Tongue (tissue), 2 donors: ENCODE data around the gene GPD1L. TPM values are rescaled to one million over a fixed set of nuclear protein-coding genes. Genes with fewer than 3 reads are reported as not detected.
A peak's percentile ranks its signal among the peaks of the same experiment; 100 is the strongest.

Experiments
- DNase-seq: peaks from one replicate; pipeline ENCODE4 v3.0.0-alpha.2; 2015
- total RNA-seq: library from RNA; depleted of rRNA; stranded (reverse); fragments of >200 nt; gene quantifications from one replicate; pipeline ENCODE4 v1.2.3, GENCODE V29; 2014

GPD1L gene
- total RNA-seq, 1 donor from 2014 or later = 65.9 TPM

DNA sequence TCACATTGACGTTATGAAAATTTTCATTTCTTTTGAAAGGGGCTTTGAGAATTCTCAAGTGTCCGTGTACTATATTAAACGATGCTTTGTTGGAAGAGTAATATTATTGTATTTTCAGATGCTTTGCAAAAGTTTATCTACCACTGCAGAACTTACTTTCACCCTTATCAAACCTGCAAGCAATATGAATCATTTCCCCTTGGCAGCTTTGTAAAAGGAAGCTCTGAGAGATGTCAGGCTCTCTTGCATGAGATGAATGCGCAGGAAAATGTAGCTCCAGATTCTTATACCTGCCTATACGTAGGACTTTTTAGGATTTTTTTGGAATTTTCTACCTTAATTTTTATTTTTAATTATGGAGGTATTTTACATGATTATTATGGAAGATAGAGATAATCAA lies 34.5 kb downstream of the GPD1L start:
- no peak for DNase-seq

DNA sequence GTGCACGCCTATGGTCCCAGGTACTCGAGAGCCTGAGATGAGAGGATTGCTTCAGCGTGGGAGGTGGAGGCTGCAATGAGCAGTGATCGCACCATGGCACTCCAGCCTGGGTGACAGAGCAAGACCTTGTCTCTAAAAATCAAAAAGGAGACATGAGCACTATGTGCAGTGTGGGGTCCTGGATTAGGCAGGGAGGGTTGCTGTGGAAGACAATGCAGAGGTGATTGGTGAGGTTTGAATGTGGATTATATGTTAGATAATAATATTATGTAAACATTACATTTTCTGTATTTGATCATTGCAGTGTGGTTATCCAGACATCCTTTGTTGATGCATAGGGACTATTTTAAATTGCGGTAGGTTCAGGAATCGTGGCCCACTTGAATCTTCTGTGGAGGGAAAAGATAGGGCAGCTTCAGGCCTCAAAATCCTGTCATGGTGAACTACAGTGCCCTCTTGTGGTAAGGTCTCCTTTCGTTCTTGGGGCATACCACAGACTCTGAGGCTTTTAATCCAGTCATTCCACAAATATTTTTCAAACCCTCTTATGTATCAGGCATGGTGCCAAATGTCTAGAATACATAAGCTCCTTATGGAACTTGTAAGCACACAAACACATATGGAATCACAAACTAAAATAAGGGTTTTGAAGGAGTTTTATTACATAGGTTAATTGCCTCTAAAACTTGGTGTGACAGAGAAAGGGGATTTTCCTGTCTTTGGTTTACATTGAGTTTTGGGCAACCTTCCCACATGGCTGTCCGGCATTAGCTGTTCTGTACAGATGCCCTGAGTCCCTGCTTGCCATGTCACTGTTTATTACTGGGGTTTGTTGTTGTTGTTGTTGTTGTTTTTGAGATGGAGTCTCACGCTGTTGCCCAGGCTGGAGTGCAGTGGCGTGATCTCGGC lies 37.7 kb downstream of the GPD1L start:
- peak; percentile 90 for DNase-seq

DNA sequence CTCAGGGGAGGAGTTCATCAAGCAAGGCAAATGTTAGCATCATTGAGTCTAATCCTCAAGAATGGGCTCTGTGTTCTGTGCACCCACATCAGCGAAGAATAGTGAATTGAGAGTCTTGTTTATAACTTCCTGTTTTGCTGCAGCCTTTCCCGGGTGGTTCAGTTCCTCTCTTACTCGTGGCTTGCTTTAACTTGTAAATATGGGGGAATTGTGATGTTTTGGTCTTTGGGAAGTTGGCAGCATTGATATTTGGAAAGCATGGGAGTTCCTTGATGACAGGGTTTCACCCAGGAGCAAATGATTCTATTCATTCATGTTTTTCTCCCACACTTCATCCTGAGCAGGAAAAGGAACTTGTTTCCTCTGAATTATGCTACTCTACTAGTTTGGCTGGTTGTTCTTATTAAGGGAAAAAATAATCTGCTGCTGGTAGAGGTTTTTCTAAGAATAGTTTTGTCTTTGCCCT lies 40.4 kb downstream of the GPD1L start:
- peak; percentile 28 for DNase-seq

DNA sequence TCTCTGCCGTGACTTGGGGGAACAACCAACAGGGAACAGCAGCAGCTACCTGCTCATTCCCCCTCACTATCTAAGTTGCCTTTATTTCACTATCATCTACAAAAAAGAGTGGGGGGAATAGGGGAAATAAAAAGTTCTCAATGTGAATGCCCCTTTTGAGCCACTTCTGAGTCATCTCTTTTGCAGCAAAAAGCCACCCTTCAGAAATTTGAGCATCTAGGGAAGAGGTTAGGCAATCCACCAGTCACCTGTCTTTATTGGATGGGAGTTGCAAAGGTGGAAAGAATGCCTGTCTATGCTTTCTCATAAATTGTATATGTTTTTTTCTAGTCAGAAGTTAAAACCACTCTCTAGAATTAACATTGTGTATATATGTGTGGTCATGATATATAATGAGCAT lies 41.1 kb downstream of the GPD1L start:
- DNase-seq = no peak

DNA sequence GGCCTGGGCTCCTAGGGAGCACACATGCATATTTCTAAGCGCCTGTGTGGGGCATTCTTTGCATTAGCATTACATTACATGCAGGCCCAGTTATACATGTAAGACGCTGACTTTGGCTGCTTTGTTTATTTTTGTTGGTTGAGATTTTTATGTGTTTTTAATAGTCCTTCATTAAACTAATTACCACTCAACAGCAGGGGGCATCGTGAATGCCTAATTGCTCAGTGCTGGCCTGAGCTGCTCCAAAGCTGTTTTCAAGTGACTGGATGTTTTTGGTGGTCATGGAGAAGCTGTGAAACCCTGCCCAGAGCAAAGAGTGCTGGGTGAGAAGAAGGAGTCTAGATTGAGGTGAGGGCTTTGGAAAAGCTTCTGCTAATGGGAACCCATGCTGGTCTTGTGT lies 41.5 kb downstream of the GPD1L start:
- DNase-seq = no peak

DNA sequence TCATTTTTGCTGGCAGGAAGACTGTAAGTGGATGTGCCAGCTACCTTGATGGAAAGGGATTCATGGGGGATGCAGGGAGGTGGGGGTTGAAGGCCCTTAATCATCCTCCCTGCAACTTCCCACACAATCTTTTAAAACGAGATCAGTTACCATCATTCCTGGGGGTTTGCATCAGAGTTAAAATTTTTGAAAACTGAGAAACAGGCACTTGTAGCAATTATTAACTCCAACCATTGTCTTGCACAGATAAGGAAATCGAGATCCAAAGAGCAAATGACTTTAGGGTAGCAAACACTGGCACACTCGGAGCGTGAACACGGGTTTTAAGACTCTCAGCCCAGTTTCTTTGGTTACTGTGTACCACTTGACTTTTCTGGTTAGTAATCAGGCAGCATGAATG lies 41.9 kb downstream of the GPD1L start:
- DNase-seq = no peak

DNA sequence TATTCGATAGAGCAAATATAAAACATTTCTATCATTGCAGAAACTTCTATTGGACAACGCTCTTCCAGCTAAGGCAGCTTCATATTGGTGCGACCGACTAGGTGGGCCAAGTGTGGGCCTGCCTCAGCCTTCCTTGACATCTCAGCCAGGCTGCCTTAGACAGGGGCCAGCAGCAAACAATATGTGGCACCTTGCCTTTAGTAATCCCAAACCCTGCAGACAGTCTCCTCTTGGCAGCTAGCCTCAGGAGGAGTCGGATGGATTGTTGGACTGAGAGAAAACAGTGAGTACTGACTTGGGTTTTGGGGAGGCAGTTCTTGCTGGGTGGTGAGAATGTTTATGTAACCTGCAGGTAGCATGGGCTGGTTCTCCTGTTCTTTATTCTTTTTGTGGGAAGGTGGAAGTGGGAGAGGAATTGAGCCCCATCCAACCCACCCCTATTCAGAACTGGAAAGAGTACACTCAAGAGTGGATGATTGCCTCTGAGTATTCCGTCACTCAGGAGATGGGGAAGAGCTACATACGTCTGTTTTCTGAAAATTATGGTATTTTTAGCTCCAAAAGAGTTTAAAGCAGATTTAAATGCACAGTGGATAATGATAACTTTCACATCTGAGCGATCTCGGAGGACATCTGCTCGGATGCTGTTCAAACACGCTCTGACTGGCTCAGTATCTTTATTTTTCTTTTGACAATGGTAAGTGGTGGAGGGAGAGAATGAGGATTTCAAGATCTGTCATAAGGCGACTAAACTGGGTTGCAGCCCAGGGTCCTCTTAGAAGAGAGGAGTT lies 47.2 kb downstream of the GPD1L start:
- no peak for DNase-seq

DNA sequence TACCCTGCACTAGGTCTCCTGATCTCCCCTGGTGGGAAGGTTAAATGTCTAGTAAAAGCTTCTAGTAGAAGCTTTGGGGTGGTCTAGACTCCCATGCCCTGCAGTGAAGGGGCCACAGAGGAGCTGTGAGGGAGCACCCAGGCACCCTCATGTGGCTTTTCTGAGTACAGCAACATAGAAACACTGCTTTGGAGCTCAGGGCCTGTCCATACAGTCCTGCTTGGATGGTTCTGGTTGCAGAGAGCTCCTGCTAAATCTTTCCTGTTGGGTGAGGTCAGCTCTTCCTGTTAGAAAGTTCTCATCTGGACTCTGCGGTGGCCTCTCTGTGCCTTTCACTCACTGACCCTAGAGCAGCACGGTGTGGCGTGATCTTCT lies 47.8 kb downstream of the GPD1L start:
- no peak for DNase-seq

DNA sequence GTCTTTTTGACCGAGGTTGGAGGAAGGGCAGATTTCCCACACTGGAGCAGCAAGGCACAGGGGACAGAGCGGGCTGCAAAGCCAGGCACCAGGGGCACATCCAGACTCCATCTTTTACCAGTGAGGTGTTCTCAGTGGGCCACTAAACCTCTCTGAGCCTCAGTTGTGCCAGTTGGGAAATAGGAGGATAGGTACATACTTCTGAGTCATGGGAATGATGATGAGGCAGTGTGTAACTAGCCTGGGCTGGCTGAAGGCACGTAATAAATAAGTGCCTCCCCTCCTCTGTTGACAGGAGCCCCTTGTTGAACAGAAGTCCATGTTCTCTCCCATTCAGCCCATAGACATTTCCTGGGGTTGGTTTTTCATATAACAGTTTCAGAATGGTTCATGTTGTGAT lies 48.7 kb downstream of the GPD1L start:
- DNase-seq = no peak

DNA sequence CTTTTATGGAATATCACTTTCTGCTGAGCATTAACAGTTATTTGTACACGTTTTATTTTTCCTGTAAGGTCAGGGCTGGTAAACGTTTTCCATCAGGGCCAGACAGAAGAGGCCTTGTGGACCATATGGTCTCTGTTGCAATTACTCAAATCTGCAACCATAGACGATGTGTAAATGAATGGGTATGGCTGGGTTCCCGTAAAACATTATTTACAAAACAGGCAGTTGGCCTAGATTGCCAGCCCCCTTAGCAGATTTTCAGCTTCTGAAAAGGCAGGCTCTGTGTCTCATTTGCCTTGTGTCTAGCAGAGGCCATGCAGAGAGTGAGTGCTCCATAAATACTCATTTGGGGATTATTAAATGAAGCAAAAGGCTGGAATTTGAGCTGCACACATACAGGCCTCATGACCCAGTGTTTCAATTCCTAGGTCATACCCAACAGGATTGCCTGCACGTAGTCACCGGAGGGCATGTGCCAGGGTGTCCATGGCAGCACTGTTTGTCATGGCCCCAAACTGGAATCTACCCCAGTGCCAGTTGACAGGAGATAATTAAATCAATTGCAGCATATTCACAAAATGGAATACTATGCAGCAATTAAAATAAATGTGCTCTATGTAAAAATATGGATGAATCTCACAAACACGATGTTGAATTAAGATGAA lies 51.3 kb downstream of the GPD1L start:
- no peak for DNase-seq

DNA sequence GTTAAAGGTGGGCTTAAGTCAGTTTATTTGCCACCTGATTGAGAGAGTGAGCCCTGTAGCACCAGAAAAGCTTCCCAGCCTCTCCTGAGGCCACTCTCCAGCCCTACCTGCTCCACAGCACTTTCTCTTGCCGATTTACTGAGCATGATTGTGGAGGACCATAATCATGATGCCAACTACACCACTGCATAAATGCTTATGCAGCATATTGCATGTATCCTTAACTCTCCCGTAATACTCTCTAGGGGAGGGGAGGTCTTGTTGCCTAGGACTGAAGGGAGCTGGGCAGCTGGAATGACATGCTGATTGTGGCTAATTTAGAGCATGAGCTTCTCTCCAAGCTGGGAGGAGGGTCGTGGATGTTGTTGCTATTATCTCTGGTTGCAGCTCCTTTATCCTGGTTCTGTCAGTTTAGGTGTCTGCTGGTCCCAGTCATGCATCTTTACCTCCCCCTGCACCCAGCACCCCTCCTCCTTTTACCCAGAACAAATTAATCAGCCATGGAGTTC lies 54.3 kb downstream of the GPD1L start:
- DNase-seq = no peak

DNA sequence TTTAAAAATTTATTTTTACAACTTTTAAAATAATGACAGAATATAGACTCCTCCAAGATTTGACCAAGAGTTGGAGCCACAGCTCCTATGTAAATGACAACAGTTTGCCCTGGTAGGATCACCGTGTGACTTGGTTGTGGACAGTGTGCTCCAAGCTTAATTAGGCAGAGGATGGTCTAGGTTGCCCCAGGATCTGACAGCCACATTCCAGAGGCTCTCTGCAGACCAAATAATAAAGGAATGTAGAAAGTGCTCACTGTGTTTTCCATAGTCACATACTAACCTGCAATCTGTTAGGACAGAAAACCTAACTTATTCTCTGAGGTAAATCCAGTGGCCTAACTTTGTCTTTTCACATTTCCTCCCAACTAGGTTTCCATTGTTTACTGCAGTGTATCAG lies 59.0 kb downstream of the GPD1L start:
- DNase-seq = no peak

DNA sequence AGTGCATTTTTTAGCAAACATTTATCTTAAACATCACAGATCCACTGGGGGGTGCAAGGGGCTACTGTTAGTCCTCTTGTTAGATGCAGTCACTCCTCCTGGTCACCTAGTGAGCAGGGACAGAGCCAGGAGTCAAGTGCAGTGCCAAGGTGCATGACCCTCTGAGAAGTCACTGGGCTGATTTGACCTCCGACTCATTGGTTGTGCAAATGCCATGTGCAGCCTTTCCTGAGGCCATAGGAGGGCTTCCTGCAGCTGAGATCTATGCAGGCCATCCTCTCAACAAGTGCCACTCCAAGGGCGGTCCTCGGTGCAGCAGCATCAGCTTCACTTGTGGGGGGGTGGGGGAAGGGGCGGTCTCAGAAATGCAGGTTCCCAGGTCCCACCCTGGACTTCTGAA lies 60.2 kb downstream of the GPD1L start:
- no peak for DNase-seq

DNA sequence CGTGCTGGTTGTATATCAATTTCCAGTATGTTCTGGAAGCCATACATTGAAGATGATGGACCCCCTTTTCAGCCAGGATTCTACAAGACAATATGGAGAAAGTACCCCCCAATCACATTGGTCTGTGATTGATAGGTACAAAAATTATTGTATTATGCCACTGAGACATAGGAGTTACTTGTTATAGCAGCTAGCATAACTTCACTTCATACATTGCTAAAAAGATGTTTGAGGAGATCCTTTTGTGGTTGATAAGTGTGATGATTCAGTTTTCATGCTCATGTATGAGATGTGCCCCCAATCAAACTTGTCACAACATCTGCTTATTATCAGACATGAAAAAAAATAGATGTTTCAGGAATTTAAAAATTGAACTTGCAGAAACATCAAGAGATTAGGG lies 66.0 kb downstream of the GPD1L start:
- no peak for DNase-seq

DNA sequence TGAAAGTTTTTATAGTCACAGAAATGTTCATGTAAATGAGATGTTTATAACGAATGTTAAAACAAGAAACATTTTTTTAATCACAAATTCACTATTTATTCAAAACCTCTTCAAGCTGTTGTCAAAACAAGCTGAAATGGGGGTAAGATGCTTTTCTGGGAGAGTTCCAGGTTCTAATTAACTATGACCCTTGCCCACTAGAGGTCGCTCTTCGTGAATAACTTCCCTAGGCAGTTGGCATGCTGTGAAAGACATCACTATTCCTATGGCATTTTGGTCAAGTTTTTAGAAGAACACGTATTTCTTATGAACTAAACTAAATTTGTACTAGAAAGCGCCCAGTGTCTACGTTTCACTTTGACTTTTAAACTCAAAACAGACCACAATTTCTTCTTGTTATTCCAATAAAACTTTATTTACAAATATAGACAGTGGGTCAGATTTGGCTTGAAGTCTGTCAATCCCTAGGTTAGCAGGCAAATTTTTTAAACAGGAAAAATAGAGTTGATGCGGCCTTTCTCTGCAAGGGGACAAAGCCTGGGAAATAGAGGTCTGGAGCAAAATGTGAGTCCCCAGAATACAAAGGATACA lies 69.3 kb downstream of the GPD1L start:
- DNase-seq = peak; percentile 58

DNA sequence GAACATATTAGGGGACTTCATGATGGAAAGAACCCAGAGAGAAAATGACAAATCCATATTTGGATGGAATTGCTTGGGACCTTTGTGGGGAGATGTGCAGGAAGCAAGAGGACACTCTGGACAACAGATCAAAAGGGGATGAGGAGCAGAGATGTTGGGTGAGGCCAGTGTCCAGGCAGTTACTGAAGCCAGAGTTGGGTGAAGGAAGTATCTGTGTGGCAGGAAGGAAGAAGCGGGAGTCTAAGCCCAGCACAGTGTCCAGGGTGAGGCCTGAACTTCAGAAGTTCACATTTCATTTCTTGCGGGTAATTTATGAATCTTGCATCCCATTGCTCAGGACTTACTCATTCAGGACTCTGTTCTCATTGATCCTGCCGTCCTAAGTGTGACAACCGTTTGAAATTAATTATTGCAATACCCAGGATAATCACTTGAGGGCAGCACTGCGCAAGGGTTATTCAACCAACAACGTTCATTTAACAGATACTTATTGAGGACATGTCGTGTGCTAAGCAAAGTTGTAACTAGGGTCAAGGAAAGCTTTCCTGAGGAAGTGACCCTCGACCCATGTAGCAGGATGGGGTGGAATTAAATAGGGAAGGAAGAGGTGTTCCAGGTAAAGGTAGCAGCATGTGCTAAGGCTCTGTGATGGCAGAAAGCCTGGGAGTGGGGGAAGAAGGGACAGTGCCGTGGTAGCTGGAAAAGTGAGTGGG lies 70.7 kb downstream of the GPD1L start:
- DNase-seq = peak; percentile 49

DNA sequence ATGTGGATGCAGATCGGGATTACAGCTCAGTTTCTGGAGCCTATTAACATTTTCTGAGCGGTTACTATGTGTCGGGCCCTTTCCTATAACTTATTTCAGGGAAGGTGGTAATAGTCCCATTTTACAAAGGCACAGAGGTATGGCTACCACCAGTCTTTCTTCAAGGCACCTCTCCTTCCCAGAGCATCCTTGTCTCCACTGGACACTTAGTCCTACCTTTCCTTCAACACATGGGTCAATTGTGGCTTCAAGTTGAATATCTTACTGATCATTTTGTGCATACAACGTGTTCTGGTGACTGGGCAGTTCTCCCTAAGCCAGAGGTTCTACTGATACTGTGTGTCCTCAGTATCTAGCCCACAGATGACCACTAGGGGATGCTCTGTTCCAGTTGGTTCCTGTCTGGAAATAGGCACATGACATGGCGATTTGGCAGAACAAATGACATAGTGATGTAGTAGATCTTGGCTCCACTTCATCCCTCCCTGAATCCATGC lies 71.3 kb downstream of the GPD1L start:
- DNase-seq = peak; percentile 49

DNA sequence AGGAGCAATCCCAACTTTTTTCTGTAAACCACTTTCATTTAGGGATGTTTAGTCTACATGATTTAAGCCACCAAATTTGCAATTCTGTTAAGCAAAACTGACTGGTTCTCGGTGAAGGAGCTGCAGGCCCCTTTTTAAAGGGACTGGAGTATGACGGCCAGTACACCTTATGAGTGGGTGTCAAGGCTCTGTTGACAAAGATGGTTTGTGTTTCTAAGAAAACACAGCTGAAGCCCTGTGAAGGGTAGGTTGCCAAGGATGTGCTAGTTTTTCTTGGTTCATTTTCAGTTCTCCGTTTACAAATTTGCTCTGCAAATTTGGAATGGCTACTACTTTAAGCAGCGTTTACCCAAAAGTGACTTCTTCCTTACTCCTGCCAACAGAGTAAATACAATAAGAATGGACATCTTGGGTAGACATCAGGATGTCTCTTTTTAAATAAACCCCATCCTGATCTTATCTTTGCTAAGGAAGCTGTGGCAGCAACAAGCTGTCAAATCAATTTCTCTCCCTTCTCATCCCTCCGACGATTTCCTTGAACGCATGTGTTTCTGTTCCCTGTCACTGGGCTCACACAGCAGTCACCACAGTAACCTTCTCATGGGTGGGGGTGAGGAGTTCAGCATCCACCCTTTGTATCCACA lies 73.8 kb downstream of the GPD1L start:
- DNase-seq = peak; percentile 6

DNA sequence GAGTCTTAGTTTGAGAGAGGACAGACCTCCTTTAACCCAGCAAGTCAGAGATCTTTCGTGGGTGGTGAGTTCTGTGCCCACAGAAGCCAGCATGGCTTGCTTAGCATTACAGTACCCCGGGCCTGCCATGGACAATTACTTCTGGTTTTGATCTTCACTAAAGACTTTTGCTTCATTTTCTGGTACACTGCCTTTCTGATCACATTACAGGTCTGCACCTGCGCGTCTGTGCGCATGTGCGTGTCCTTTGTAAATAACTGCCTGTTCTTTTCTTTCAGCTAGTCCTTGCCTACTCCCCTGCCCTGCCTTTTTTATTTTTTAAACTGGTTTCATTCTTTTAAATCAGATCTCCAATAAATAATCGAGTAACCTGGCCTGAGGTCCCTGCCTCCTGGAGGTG lies 74.9 kb downstream of the GPD1L start:
- peak; percentile 21 for DNase-seq

DNA sequence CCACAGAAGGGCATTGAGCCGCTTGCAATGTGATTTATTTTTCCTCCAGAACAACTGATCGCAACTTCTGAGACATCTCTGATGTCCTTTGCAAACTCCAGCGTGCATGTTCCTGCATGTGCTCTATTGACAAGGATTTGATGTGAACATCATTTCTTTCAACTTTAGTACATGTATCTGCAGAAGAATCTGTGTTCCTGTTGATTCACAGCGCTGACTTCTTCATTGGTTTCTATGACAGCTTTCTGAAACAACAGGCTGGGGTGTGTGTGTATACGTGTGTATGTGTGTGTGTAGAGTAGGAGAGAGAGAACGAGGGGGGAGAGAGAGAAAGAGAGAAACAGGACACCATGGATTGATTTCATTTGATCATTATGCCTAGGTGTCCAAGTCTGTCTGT lies 75.4 kb downstream of the GPD1L start:
- DNase-seq = peak; percentile 41

DNA sequence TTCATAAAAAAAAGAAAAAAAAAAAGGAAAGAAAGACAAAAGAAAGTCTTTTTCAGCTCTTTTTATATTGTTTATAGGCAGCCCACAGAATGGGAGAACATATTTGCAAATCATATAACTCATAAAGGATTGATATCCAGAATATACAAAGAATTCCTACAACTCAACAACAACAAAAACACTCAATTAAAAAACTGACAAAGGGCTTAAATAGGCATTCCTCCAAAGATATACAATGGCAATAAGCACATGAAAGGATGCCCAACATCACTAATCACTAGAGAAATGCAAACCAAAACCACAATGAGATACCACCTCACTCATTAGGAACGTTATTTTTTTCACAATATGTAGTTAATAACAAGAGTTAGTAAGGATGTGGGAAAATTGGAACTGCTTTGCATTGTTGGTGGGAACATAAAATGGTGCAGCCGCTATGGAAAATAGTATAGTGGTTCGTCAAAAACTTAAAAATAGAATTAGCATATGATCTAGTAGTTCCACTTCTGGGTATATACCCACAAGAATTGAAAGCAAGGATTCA lies 77.8 kb downstream of the GPD1L start:
- DNase-seq = no peak
